Body of pancreas (tissue), 4 donors: ENCODE results near the gene BMP8B. TPM values are rescaled to one million over a fixed set of nuclear protein-coding genes. Genes with fewer than 3 reads are reported as not detected.
"Not testable (repeated sequence)": the region's sequence is repeated elsewhere in the genome, so short reads cannot be mapped to it uniquely, and the experiment has no call there.

ENCODE experiments used
- ATAC-seq: fragments of 150-250 bp; one replicate; pipeline ENCODE4 v1.9.1; 2016
- DNase-seq, 4 donors: peaks; one replicate each; pipeline ENCODE4 v3.0.0-alpha.2; 2019
- H3K27ac ChIP-seq, 4 donors: fragments of 200-600 bp; sonication (generic); 1 replicate in 3 of 4; 2 replicates in 1 of 4; pipeline versions ENCODE4 v1.5.1 to v1.6.1; 2016 to 2019; ENCODE audit warnings: mild to moderate bottlenecking in 1 of 4, mixed read lengths in 1 of 4, moderate library complexity in 1 of 4
- H3K27me3 ChIP-seq, 2 donors: fragments of 200-600 bp; sonication (generic); one replicate each; pipeline ENCODE4 v1.6.0; 2016; ENCODE audit warnings: mild to moderate bottlenecking in 1 of 2
- H3K36me3 ChIP-seq, 2 donors: fragments of 200-600 bp; sonication (generic); replicated peaks in 1 of 2; 2 replicates each; pipeline ENCODE4 v1.5.1; 2016; ENCODE audit warnings: low read depth in 2 of 2; ENCODE audit not compliant: insufficient read depth in 1 of 2
- H3K4me1 ChIP-seq: fragments of 200-600 bp; sonication (generic); one replicate; pipeline ENCODE4 v1.6.0; 2016
- H3K4me3 ChIP-seq, 2 donors: fragments of 200-600 bp; sonication (generic); 1 replicate in 1 of 2; 2 replicates in 1 of 2; pipeline ENCODE4 v1.5.1; 2016 to 2019
- H3K9me3 ChIP-seq, 3 donors: fragments of 200-600 bp; sonication (generic); 1 replicate in 2 of 3; 2 replicates in 1 of 3; pipeline ENCODE4 v1.5.1; 2016
- CTCF ChIP-seq, 7 experiments: fragments of 450-650 bp in 4 of 7; fragments of 200-600 bp in 3 of 7; sonication (generic) in 3 of 7; IDR thresholded peaks; one replicate each; pipeline ENCODE4 v1.5.1; 2016 to 2019; ENCODE audit warnings: antibody characterized with exemption in 7 of 7
- POLR2A ChIP-seq, 3 donors: fragments of 450-650 bp; IDR thresholded peaks; one replicate each; pipeline ENCODE4 v1.6.1; 2016; ENCODE audit warnings: antibody characterized with exemption in 3 of 3, mild to moderate bottlenecking in 2 of 3
- WGBS, 2 donors: methylation state at CpG; one replicate each; pipeline ENCODE4 v1.1.5; 2017; 5-methylcytosine and 5-hydroxymethylcytosine counted together
- intact Hi-C: fragments of 100-400 bp; cut with DNase I; formaldehyde crosslinking; loops from one replicate; pipeline ENCODE4 v1.15.1; 2023
- total RNA-seq, 2 donors: library from RNA; depleted of rRNA; stranded (reverse); fragments of >200 nt; gene quantifications; one replicate each; pipeline ENCODE4 v1.1.0, GENCODE V29; 2016

BMP8B gene
- total RNA-seq, 2 donors from 2014 or later = 2.3 to 5.4 TPM

- DNase-seq = no peak
- intact Hi-C loops = no loop called here
- WGBS, 2 donors = 92% methylated on average over 4 to 5 of the region's 5 CpGs
- Histone ChIP-seq H3K4me1 (peaks cover 5% of the 10 kb centered on the region), H3K4me3 (no peak overlapping the region), H3K27me3 (no peaks in the 10 kb centered on the region), H3K27ac (no peak overlapping the region), H3K9me3 (no peaks in the 10 kb centered on the region), H3K36me3 (no peaks in the 10 kb centered on the region)
- ATAC-seq = no peak
- TF ChIP-seq POLR2A (IDR thresholded peaks at IDR 0.05) = no peak
- TF ChIP-seq CTCF (IDR thresholded peaks at IDR 0.05) = no peak
These were observed 8.8 kb downstream of the BMP8B start for GRCh38 chr1:39779821-39780220.

DNA sequence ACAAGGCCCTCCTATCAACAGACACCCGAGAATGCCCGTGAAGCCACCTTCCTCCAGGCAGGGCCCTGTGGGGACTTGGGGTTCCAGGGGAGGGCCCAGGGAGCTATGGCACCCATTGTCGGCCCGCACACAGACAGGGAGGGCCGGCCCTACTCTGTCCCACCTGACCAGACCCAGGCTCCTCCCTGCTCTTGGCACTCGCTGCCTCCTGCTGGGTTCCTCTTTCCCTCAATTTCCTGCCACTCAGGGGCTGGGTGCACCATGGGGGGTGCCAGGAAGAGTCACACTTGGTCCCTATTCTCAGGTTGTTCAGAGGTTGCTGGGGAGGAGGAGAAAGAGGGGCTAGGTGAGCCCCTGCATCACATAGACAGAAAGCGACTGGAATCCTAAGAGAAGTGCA lies 9.5 kb downstream of the BMP8B start:
- no peaks in the 10 kb centered on the region for H3K36me3 ChIP-seq
- ATAC-seq = no peak

DNA sequence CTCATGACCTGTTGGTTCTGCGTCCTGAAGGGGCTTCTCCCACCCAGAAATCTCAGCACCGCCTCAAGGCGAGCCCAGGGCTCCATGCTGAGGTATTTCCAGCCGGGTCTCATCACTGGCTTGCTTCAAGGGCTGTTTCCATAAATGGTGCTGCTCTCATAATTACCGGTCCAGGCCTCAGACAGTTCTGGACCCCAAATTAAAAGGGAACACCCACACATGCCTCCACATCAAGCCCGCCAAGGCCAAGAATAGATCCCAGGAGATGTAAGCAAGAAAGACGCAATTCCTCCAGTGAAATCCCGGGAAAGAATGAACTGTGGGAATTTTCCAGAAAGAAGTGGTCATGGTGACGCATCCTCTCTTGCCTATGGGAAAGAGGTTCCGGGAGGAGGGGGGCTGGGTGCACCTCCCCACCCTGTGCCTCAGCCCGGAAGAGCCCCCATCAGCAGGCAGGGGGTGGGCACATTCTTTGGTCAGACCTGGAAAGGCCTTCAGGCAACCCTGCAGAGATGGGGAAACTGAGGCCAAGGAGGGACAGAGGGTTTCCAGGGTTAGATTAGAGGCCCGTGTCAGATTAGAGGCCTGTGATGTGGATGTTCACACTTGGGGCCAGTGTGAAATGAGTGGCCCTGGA lies 10.1 kb downstream of the BMP8B start:
- H3K4me1 ChIP-seq, ATAC-seq, intact Hi-C loops, H3K9me3 ChIP-seq, H3K4me3 ChIP-seq, H3K27me3 ChIP-seq, H3K36me3 ChIP-seq, H3K27ac ChIP-seq, DNase-seq: not testable (repeated sequence)
- 86 to 90% methylated on average over 8 to 10 of the region's 12 CpGs for WGBS, 2 donors

More for the DNA sequence above, 9.5 kb downstream of the BMP8B start:
- H3K4me3 ChIP-seq = no peak overlapping the region
- H3K27me3 ChIP-seq = no peaks in the 10 kb centered on the region
- 90% methylated on average over 4 to 7 of the region's 7 CpGs for WGBS, 2 donors
- TF ChIP-seq CTCF (IDR thresholded peaks at IDR 0.05) (no peak), POLR2A (IDR thresholded peaks at IDR 0.05) (no peak)
- H3K4me1 ChIP-seq = peaks cover 5% of the 10 kb centered on the region
- no peaks in the 10 kb centered on the region for H3K9me3 ChIP-seq
- intact Hi-C loops = no loop called here
- no peak overlapping the region for H3K27ac ChIP-seq
- no peak for DNase-seq

- H3K9me3 ChIP-seq, intact Hi-C loops, H3K27ac ChIP-seq, H3K4me3 ChIP-seq, H3K36me3 ChIP-seq, DNase-seq, H3K4me1 ChIP-seq, ATAC-seq, H3K27me3 ChIP-seq: not testable (repeated sequence)
- WGBS, 2 donors = 83% methylated on average over 1 of the region's 17 CpGs; no CpG with 5 or more reads in 1 of the 2 donors
These were observed 10.8 kb downstream of the BMP8B start for GRCh38 chr1:39777896-39778295.

GRCh38 chr1:39777306-39777705 lies 11.4 kb downstream of the BMP8B start:
- H3K27ac ChIP-seq = no peak overlapping the region
- peaks cover 5% of the 10 kb centered on the region for H3K4me1 ChIP-seq
- no peaks in the 10 kb centered on the region for H3K36me3 ChIP-seq
- no peak for DNase-seq
- no peak for ATAC-seq
- intact Hi-C loops = no loop called here
- no peaks in the 10 kb centered on the region for H3K9me3 ChIP-seq
- no peak for TF ChIP-seq POLR2A (IDR thresholded peaks at IDR 0.05)
- TF ChIP-seq CTCF (IDR thresholded peaks at IDR 0.05) = no peak
- no peak overlapping the region for H3K4me3 ChIP-seq
- 73 to 79% methylated on average over 4 of the region's 4 CpGs for WGBS, 2 donors
- no peaks in the 10 kb centered on the region for H3K27me3 ChIP-seq

GRCh38 chr1:39776886-39777285 lies 11.8 kb downstream of the BMP8B start:
- Histone ChIP-seq H3K4me1 (peaks cover 5% of the 10 kb centered on the region), H3K27ac (no peak overlapping the region), H3K27me3 (no peaks in the 10 kb centered on the region), H3K9me3 (no peaks in the 10 kb centered on the region), H3K36me3 (no peaks in the 10 kb centered on the region), H3K4me3 (no peak overlapping the region)
- no peak for TF ChIP-seq CTCF (IDR thresholded peaks at IDR 0.05)
- TF ChIP-seq POLR2A (IDR thresholded peaks at IDR 0.05) = no peak
- intact Hi-C loops = no loop called here
- 82 to 84% methylated on average over 4 of the region's 4 CpGs for WGBS, 2 donors
- DNase-seq = no peak
- no peak for ATAC-seq
